Measurements from ENCODE around the gene NPBWR2.

- TF ChIP-seq, protein P1, sequence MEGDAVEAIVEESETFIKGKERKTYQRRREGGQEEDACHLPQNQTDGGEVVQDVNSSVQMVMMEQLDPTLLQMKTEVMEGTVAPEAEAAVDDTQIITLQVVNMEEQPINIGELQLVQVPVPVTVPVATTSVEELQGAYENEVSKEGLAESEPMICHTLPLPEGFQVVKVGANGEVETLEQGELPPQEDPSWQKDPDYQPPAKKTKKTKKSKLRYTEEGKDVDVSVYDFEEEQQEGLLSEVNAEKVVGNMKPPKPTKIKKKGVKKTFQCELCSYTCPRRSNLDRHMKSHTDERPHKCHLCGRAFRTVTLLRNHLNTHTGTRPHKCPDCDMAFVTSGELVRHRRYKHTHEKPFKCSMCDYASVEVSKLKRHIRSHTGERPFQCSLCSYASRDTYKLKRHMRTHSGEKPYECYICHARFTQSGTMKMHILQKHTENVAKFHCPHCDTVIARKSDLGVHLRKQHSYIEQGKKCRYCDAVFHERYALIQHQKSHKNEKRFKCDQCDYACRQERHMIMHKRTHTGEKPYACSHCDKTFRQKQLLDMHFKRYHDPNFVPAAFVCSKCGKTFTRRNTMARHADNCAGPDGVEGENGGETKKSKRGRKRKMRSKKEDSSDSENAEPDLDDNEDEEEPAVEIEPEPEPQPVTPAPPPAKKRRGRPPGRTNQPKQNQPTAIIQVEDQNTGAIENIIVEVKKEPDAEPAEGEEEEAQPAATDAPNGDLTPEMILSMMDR (IDR thresholded peaks at IDR 0.05; ENCODE audit: low read length): no peak
- no peak for TF ChIP-seq EZH2 (optimal IDR thresholded peaks at IDR 0.05; ENCODE audit: low read depth, low read length)
- TF ChIP-seq EZH2phosphoT487 (IDR thresholded peaks at IDR 0.05; ENCODE audit: low read length): no peak
Observed at GRCh38 chr20:64105846-64106434, 1.4 kb downstream of the NPBWR2 start.

Measured in MM.1S (cell line).